ENCODE data around the gene RNF157. TPM values are rescaled to one million over a fixed set of nuclear protein-coding genes. Genes with fewer than 3 reads are reported as not detected.
"Not testable (repeated sequence)": the region's sequence is repeated elsewhere in the genome, so short reads cannot be mapped to it uniquely, and the experiment has no call there.

The RNF157 gene
- total RNA-seq, 1 experiment from 2014 or later: 29.3 TPM

- H3K27me3 Mint-ChIP-seq (ENCODE audit: insufficient read depth, unreplicated experiment): no peaks in the 10 kb centered on the region
- no peaks in the 10 kb centered on the region for H3K27me3 ChIP-seq (replicated peaks; ENCODE audit: control insufficient read depth, insufficient read depth, low read length)
- intact Hi-C loops (cut with micrococcal nuclease; ENCODE audit: unreplicated experiment): no loop called here
- no TSS peak for BruUV-seq (replicated peaks)
- no peak overlapping the region for H3K4me3 Mint-ChIP-seq (ENCODE audit: unreplicated experiment)
- ChIA-PET POLR2A (no interaction called here), CTCF (interaction anchor here (1.1 kb wide), 1 partner anchor 13 kb away, joined by 3 read pairs; no protein-coding TSS in a partner anchor)
- no peaks in the 10 kb centered on the region for H3K36me3 ChIP-seq (ENCODE audit: control insufficient read depth, insufficient read depth, low read length)
- peaks cover 8% of the 10 kb centered on the region for H3K4me1 Mint-ChIP-seq (ENCODE audit: low read depth, unreplicated experiment)
- no peaks in the 10 kb centered on the region for H3K36me3 Mint-ChIP-seq (ENCODE audit: insufficient read depth, unreplicated experiment)
- H3K4me3 ChIP-seq (ENCODE audit: low read depth, low read length): no peak overlapping the region
- no peaks in the 10 kb centered on the region for H3K9me3 Mint-ChIP-seq (ENCODE audit: unreplicated experiment)
- peaks cover 12% of the 10 kb centered on the region for H3K4me1 ChIP-seq
- TF ChIP-seq CTCF (IDR thresholded peaks at IDR 0.05; ENCODE audit: insufficient read depth in 1 of 2, low read depth in 1 of 2, low read length in 1 of 2, severe bottlenecking in 1 of 2, unreplicated experiment in 1 of 2): no peak
- no peak overlapping the region for H3K27ac Mint-ChIP-seq (ENCODE audit: unreplicated experiment)
- H3K9me3 ChIP-seq: no peaks in the 10 kb centered on the region
- no peak for DNase-seq
These were observed 6.5 kb downstream of the RNF157 start for GRCh38 chr17:76233588-76234353.

- POLR2A ChIA-PET: no interaction called here
- H3K4me1 ChIP-seq: peaks cover 2% of the 10 kb centered on the region
- CTCF ChIA-PET: interaction anchor here (0.5 kb wide), 1 partner anchor 75 kb away, joined by 3 read pairs; no protein-coding TSS in a partner anchor
- TF ChIP-seq CTCF (IDR thresholded peaks at IDR 0.05; ENCODE audit: insufficient read depth in 1 of 2, low read depth in 1 of 2, low read length in 1 of 2, severe bottlenecking in 1 of 2, unreplicated experiment in 1 of 2): no peak
- no peaks in the 10 kb centered on the region for H3K9me3 Mint-ChIP-seq (ENCODE audit: unreplicated experiment)
- no peaks in the 10 kb centered on the region for H3K27me3 ChIP-seq (replicated peaks; ENCODE audit: control insufficient read depth, insufficient read depth, low read length)
- H3K36me3 Mint-ChIP-seq (ENCODE audit: insufficient read depth, unreplicated experiment): no peaks in the 10 kb centered on the region
- no peaks in the 10 kb centered on the region for H3K27me3 Mint-ChIP-seq (ENCODE audit: insufficient read depth, unreplicated experiment)
- BruUV-seq (replicated peaks): no TSS peak
- H3K4me3 Mint-ChIP-seq (ENCODE audit: unreplicated experiment): no peak overlapping the region
- no peaks in the 10 kb centered on the region for H3K36me3 ChIP-seq (ENCODE audit: control insufficient read depth, insufficient read depth, low read length)
- H3K4me3 ChIP-seq (ENCODE audit: low read depth, low read length): no peak overlapping the region
- intact Hi-C loops (cut with micrococcal nuclease; ENCODE audit: unreplicated experiment): no loop called here
- DNase-seq: no peak
- no peaks in the 10 kb centered on the region for H3K9me3 ChIP-seq
- no peak overlapping the region for H3K27ac Mint-ChIP-seq (ENCODE audit: unreplicated experiment)
- peaks cover 5% of the 10 kb centered on the region for H3K4me1 Mint-ChIP-seq (ENCODE audit: low read depth, unreplicated experiment)
These were observed 8.0 kb downstream of the RNF157 start for GRCh38 chr17:76232342-76232741.

- H3K27me3 ChIP-seq (replicated peaks; ENCODE audit: control insufficient read depth, insufficient read depth, low read length); H3K4me3 Mint-ChIP-seq (ENCODE audit: unreplicated experiment); DNase-seq; intact Hi-C loops (cut with micrococcal nuclease; ENCODE audit: unreplicated experiment); H3K4me1 Mint-ChIP-seq (ENCODE audit: low read depth, unreplicated experiment); POLR2A ChIA-PET; H3K27ac Mint-ChIP-seq (ENCODE audit: unreplicated experiment); H3K4me3 ChIP-seq (ENCODE audit: low read depth, low read length); BruUV-seq (replicated peaks); H3K36me3 ChIP-seq (ENCODE audit: control insufficient read depth, insufficient read depth, low read length); H3K27me3 Mint-ChIP-seq (ENCODE audit: insufficient read depth, unreplicated experiment); H3K9me3 Mint-ChIP-seq (ENCODE audit: unreplicated experiment); H3K4me1 ChIP-seq; H3K9me3 ChIP-seq; H3K36me3 Mint-ChIP-seq (ENCODE audit: insufficient read depth, unreplicated experiment): not testable (repeated sequence)
- CTCF ChIA-PET: interaction anchor here (0.7 kb wide), 1 partner anchor 53 kb away, joined by 3 read pairs; no protein-coding TSS in a partner anchor
These were observed 13.5 kb downstream of the RNF157 start for GRCh38 chr17:76226749-76227148.

- intact Hi-C loops (cut with micrococcal nuclease; ENCODE audit: unreplicated experiment); H3K27me3 Mint-ChIP-seq (ENCODE audit: insufficient read depth, unreplicated experiment); DNase-seq; H3K4me1 Mint-ChIP-seq (ENCODE audit: low read depth, unreplicated experiment); BruUV-seq (replicated peaks); H3K27ac Mint-ChIP-seq (ENCODE audit: unreplicated experiment); H3K36me3 Mint-ChIP-seq (ENCODE audit: insufficient read depth, unreplicated experiment); H3K9me3 Mint-ChIP-seq (ENCODE audit: unreplicated experiment); H3K36me3 ChIP-seq (ENCODE audit: control insufficient read depth, insufficient read depth, low read length); H3K9me3 ChIP-seq; H3K4me3 ChIP-seq (ENCODE audit: low read depth, low read length); H3K4me3 Mint-ChIP-seq (ENCODE audit: unreplicated experiment); H3K27me3 ChIP-seq (replicated peaks; ENCODE audit: control insufficient read depth, insufficient read depth, low read length): not testable (repeated sequence)
- ChIA-PET CTCF (interaction anchor here (0.7 kb wide), 1 partner anchor 1328 kb away, joined by 4 read pairs; no protein-coding TSS in a partner anchor), POLR2A (interaction anchor here (0.6 kb wide), 1 partner anchor 246 kb away, joined by 3 read pairs; no protein-coding TSS in a partner anchor)
- H3K4me1 ChIP-seq: peaks cover 11% of the 10 kb centered on the region
These were observed 14.8 kb downstream of the RNF157 start for GRCh38 chr17:76225373-76226086.

Data from Caco-2 (cell line).